Measurements from ENCODE around the gene SSR1.
"Not testable (repeated sequence)": the region's sequence is repeated elsewhere in the genome, so short reads cannot be mapped to it uniquely, and the experiment has no call there.

Gene SSR1

DNA sequence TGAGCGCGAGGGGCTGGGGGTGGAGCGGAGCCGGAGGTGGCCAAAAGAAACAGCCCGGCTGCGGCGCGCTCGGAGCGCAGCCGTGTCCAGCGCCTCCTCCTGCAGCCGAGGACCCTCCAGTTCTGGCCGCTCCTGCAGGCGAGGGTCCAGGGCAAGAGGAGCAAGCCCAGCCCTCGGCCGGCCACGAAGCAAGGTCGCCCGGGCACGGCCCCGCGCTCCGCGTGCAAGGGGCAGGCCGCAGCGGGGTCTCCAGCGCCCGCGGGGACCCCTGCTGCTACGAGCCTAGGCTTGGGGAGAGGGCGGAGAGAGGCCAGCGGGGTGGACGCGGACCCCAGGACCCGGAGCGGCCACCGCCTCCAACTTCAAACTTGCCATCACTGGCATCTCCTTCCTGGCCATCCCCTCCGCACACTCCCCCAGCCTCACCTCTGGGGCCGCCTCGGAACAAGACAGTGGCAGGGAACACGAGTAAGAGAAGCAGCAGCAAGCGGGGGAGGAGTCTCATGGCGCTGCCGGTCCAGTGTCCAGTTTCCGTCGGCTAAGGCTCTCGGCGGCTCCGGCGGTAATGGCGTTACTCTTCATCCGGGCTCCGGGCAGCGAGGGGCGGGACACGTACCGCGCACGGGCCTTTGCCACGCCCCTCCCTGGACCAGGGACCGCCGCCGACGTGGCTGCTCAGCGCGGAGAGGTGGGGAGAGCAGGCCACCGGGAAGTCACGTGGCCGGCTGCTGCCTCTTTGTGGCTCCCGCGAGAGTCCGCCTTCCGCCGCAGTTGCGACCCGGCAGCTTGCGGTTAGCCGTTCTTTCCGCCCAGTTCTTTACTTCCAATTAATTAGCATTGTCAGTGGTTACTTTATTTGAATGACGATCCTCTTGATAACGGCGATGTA, at the start of gene SSR1:
Gene SSR1 (minus strand): TSS at position 584 of the 889 bp plus-strand sequence. CDS start 79 bp downstream, at position 505.
- peak; percentile 98 for DNase-seq

DNA sequence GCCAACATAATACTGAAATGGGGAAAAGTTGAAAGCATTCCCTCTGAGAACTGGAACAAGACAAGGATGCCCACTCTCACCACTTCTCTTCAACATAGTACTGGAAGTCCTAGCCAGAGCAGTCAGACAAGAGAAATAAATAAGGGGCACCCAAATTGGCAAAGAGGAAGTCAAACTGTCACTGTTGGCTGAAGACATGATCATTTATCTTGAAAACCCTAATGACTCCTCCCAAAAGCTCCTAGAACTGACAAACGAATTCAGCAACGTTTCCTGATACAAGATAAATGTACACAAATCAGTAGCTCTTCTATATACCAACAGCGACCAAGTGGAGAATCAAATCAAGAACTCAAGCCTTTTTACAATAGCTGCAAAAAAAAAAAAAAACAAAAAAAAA, 38.9 kb upstream of the SSR1 start:
- not testable (repeated sequence) for DNase-seq

DNA sequence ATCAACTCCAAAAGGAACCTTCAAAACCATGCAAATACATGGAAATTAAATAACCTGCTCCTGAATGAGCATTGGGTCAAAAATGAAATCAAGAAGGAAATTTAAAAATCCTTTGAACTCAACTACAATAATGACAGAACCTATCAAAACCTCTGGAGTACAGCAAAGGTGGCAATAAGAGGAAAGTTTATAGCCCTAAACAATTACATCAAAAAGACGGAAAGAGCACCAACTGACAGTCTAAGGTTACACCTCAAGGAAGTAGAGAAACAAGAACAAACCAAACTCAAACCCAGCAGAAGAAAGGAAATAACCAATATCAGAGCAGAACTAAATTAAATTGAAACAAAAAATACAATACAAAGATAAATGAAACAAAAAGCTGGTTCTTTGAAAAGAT, 37.6 kb upstream of the SSR1 start:
- DNase-seq = not testable (repeated sequence)

DNA sequence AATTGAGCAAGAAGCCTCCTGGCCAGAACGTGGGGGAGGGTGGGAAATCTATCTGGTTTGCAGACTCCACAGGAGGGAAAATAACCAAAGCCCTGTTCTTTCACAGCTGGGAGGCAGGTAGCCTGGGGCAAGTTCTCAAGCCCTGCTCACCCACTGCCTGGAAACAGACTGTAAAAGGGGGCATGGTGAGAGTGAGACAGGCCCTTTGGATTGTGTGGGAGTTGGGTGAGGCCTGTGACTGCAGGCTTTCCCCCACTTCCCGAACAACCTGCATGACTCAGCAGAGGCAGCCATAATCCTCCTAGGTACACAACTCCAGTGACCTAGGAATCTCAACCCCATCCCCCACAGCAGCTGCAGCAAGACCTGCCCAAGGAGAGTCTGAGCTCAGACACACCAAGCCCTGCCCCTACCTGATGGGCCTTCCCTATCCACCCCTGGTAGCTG, 34.6 kb upstream of the SSR1 start:
- not testable (repeated sequence) for DNase-seq

DNA sequence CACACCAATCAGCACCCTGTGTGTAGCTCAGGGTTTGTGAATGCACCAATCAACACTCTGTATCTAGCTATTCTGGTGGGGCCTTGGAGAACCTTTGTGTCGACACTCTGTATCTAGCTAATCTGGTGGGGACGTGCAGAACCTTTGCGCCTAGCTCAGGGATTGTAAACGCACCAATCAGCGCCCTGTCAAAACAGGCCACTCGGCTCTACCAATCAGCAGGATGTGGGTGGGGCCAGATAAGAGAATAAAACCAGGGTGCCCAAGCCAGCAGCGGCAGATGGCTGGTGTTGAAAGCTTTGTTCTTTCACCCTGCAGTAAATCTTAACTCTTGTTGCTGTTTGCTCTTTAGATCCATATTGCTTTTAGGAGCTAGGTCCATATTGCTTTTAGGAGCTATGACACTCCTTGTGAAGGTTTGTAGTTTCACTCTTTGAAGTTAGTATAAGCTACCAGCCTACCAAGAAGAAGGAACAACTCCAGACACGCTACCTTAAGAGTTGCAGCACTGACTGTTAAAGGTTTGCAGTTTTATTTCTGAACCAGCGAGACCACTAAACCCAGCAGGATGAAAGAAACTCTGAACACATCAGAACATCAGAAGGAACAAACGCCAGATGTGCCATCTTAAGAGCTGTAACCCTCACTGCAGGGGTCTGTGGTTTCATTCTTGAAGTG, 31.9 kb upstream of the SSR1 start:
- DNase-seq = not testable (repeated sequence)

DNA sequence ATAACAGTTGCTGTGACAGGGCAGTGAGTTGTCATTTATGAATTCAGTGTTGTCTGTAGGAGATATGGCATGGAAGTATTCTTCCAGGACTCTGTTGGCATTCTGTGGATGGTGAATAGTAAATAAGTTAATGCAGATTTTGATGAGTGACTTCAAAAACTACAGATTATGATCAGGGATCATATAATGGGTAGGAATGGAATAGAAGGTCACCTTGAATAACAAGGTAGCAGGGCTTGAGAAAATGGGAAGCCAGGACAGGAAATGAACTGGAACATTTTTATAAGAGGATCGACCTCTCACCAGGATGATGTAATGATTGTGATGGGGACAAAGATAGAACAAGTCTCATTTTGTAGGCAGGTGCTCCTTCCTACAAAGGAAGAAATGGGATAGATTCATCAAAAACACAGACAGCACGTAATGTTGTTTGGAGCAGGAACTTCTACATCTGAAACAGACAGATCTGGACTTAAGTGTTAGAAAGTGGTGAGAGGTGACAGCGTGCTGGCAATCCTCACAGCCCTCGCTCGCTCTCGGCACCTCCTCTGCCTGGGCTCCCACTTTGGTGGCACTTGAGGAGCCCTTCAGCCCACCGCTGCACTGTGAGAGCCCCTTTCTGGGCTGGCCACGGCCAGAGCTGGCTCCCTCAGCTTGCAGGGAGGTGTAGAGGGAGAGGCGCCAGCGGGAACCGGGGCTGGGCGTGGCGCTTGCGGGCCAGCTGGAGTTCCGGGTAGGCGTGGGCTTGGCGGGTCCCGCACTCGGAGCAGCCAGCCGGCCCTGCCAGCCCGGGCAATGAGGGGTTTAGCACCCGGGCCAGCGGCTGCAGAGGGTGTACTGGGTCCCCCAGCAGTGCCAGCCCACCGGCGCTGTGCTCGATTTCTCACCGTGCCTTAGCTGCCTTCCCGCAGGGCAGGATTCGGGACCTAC, 30.8 kb upstream of the SSR1 start:
- DNase-seq = no peak

DNA sequence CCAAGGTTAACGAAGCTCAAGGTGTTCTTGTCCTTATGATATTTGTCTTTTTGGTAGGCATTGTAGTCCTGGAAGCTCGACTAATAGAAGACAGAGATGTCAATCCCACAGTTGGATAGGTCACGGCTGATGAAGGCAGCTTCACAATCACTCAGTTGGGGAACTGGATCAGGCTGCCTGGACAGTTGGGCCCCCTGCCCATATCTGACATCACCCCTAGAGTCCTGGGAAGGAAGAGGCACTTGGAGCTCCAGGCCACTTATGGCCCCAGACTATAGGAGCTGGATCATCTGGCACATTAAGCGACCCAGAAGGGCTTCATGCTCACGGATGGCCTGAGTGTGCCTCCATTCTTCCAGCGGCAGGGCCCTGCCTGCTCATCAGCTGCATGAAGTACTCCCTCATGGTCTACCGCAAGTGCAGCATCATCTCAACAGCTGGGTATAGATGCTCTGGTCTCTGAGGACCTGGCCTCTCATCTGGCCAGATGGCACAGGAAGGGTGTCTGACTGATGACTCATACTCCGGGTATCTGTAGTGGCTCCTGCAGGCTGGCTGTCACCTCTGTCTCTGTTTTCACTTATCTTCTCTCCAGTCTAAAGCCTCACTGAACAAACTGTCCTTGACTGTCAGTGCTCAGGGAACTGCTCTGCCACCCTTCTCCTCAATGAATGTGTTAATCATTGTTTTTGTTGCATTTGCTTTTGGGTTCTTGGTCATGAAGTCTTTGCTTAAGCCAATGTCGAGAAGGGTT, 29.2 kb upstream of the SSR1 start:
- peak; percentile 30 for DNase-seq

DNA sequence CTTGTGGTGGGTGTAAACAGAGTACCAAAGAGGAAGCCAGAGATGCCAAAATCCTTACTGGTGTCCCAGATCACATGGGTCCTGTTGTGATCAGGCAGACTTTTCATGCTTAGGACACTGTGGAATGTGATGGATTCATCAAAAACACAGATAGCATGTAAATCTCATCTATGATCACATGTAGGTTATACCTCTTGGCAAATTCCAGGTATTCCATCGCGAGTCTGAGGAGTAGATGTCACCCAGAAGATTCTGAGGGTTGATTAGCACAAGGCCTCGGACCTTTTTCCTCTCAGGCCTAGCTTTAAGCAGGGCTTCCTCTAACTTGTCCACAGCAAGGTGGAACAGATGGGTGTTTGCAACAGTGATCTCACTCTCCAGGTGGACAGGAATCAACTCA, 28.3 kb upstream of the SSR1 start:
- DNase-seq = no peak

DNA sequence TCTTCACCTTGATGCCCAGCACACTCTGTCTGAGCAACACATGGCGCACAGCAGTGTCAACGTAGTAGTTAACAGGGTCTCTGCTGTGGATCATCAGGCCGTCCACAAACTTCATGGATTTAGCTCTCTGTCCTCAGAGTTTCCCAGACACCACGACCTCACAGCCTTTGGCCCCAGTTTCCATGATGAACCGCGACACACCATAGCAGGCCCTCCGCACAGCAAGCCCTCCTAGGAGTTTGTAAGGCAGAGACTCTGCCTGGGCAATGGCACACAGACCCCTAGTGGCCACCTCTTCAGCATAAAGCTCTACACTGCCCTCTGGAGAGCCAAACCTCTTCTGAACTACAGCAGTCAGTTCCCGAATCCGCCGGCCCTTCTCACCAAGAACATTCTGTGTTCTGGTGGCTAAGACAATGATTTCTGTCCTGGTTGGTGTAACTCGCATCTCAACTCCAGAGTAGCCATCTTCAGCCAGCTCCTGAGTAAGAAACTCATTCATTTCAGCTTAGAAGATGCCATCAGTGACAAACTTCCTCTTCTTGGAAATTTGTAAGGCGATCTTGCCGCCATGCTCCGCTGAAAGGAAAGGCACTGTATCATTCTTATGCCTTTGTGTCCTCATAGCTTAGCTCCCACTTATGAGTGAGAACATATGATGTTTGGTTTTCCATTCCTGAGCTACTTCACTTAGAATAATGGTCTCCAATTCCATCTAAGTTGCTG, 26.2 kb upstream of the SSR1 start:
- DNase-seq = not testable (repeated sequence)

DNA sequence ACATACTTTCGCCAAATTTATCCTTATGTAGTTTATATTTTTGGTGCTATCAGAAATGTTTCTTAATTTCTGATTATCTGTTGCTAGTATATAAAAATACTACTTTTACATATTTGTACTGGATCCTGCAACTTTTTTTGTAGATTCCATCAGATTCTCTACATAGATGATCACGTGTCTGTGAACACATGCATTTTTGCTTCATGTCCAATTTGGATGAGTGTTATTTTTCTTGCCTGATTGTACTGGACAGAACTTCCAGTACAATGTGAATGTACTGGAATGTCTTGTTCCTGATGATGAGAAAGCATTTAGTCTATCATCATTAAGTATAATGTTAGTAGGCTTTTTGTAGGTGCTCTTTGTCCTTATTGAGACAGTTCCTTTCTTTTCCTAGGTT, 25.0 kb upstream of the SSR1 start:
- DNase-seq = no peak

DNA sequence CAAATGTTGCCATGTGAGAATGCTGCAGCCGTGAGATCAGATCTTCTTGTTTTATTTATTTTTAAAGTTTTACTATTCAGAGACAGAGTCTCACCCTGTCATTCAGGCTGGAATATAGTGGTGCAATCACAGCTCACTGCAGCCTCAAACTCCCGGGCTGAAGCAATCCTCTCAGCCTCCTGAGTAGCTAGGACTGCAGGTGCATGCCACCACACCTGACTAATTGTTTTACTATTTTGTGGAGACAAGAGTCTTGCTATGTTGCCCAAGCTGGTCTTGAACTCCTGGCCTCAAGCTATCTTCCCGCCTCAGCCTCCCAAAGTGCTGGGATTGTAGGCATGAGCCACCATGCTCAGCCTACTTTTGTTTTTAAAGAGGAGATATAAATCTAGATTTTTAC, 22.5 kb upstream of the SSR1 start:
- DNase-seq = no peak

DNA sequence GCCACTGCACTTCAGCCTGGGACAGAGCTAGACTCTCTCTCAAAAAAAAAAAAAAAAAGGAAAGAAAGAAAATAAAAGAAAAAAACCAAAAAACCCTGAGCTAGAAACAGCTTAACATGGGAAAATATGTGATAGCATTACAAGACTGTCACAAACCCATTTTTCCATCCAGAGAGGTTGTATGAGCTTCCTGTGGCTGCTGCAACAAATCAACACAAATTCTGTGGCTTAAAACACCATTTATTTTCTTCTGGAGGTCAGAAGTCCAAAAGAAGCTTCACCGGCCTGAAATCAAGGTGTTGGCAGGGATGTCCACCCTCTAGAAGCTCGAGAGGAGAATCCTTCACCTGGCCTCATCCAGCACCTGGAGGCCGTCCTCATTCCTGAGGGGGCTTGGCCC, 21.7 kb upstream of the SSR1 start:
- no peak for DNase-seq

DNA sequence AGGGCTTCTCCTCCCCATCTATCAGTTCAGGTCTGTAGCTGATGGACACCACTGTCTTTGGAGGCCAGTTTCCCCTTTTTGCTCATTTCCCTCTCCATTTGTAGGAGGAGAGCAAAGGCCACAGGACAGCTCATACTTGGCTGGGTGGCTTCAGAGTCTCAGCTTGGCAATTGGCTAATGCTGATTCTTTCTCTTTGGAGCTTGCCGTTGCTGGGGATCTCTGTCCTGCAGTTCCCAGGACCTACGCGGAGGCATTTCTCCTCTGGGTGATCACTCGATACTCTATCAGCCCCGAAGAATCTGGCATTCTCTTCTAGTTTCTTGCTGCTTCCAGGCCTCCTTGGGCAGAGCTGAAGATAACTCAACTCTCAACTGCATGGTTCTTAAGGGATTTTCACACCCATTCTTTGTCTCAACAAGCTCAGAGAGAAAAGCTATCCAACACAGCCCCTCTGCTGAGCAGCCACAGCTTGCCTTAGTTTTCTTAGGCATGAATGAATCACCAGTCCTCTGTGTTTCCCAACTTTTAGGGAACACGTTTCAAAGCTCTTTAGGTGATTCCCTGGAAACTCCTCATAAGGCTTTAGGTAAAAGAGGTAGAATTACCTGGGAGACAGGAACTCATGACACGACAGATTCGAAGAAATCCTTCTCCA, 19.2 kb upstream of the SSR1 start:
- no peak for DNase-seq

DNA sequence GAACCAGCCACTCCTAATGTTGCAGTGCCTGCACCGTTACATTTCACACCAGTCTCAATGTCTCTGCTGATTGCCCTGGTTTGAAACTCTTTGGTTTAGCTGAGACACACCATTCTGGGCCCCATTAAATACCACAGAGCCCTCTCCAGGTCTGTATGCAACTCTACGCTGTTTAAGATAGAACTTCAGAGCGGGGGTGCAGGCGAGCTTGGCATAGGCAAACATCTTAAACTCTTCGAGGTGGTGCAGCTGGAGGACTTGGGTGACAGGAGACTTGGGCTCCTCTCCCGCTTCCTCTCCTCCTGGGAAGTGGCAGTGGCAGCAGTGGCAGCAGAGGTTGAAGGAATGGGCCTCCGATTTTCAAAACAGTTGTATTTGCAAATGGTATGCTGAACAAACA, 18.5 kb upstream of the SSR1 start:
- no peak for DNase-seq

DNA sequence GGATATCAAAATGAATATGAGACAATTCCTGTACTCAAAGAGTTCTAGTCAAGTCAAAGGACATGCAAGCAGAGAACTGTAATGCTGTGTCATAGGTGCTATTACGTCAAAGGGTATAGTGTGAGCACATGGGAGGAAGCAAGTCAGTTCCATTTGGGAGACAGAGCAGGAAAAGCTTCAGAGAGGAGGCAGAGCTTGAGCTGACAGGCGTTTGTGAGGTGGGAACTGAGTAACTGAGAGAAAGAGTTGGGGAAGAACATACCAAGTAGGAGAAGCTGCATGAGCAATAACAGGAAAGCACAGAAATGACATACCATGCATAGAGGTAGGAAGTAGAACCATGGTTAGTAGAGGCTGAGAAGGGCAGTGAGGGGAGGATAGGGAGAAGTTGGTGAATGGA, 15.2 kb upstream of the SSR1 start:
- peak; percentile 34 for DNase-seq

DNA sequence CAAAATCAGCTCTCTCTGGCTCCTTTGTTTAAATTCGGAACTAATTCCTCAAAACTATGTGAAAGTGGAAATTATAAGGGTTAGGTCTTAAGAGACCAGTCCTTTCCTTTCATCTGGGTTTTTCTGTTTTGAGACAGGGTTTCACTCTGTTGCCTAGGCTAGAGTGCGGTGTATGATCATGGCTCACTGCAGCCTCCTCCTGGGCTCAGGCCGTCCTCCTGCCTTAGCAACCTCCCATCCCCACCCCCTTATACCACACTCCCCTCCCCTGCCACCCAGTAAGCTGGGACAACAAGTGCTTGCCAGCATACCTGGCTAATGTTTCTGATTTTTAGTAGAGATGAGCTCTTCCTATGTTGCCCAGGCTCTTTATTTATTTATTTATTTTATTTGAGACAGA, 12.8 kb upstream of the SSR1 start:
- no peak for DNase-seq

DNA sequence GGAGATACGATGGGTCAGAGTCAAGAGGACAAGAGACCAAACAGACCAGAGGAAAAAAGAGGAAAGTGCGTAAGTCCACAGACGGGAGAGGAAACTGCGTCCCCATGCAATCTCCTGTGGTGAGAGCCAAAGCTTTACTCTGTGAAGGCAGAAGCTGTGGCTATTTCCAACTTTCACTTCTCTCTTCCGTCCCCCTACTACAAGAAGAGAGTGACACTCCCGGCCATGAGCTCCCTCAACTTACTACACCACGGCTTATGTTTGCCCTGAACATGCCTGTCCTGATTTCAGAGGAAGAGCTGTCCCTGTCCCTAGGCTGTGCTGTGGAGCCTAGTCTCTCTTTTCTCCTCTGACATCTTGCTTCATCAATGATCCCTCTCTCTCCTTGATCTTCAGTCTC, 11.5 kb upstream of the SSR1 start:
- no peak for DNase-seq

DNA sequence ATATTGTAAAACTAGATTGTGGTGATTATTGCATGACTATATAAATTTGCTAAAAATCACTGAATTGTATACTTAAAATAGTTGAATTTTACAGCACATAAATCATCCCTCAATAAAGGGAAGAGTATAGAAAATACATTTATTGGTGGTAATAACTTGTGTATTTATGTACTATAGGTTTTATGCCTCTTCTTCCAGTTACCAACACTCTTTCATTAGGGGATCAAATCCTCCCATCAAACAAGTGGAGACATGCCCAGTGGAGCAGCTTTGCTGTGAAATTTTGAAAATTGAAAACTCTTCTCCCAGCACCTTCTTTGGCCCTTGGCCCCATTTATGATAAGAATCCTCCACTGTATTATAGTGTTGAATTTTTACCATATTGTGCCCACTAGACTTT, 10.1 kb upstream of the SSR1 start:
- DNase-seq = no peak

DNA sequence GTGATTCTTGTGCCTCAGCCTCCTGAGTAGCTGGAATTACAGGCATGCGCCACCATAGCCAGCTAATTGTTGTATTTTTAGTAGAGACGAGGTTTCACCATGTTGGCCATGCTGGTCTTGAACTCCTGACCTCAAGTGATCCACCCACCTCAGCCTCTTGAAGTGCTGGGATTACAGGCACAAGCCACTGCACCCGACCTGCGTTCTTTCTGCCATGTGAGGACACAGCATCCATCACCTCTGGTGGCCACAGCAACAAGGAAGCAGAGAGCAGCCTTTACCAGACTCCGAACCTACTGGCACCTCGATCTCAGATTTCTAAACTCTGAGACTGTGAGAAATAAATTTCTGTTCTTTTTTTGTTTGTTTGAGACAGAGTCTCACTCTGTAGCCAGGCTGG, 8.9 kb upstream of the SSR1 start:
- not testable (repeated sequence) for DNase-seq

DNA sequence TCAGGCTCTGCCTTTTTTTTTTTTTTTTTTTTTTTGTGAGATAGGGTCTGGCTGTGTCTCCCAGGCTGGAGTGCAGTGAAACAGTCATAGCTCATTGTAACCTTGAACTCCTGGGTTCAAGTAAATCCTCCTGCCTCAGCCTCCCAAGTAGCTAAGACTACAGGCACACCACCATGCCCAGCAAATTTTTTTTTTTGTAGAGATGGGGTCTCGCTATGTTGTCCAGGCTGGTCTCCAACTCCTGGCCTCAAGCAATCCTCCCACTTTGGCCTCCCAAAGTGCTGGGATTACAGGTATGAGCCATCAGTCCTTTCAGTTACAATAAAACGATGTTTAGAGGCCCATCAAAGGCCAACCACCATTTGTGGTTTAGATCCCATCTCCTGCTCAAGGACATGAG, 6.4 kb upstream of the SSR1 start:
- DNase-seq = not testable (repeated sequence)

DNA sequence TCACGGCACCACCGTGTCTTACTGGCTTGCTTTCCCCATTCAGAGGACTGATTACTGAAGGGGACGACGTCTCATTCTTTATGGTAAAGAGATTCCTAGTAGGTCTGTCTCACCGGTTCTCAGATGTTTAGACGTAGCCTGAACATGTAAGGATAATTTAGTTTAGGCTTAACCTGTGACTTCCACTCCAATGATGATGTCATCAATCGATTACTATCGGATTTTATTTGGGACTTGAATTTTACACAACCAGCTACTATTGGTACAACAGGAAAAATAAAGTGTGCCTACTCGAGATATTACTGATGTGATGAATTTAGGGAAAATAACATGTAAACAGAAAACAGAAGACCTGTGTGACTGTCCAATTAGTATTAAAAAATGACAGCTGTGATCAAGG, 4.5 kb upstream of the SSR1 start:
- no peak for DNase-seq

Measured in activated CD4-positive, alpha-beta T cell treated with anti-CD3 and anti-CD28 coated beads, Interleukin-10, Interleukin-2, amounts not matched to agents 100 ng/mL and 50 ng/mL, durations not matched to agents 16 hours and 8 hours (primary cell).